ENCODE results near the gene CACNA1G. TPM values are rescaled to one million over a fixed set of nuclear protein-coding genes. Genes with fewer than 3 reads are reported as not detected.

Gene CACNA1G
- total RNA-seq, 1 donor from 2014 or later = 0.07 TPM

DNA sequence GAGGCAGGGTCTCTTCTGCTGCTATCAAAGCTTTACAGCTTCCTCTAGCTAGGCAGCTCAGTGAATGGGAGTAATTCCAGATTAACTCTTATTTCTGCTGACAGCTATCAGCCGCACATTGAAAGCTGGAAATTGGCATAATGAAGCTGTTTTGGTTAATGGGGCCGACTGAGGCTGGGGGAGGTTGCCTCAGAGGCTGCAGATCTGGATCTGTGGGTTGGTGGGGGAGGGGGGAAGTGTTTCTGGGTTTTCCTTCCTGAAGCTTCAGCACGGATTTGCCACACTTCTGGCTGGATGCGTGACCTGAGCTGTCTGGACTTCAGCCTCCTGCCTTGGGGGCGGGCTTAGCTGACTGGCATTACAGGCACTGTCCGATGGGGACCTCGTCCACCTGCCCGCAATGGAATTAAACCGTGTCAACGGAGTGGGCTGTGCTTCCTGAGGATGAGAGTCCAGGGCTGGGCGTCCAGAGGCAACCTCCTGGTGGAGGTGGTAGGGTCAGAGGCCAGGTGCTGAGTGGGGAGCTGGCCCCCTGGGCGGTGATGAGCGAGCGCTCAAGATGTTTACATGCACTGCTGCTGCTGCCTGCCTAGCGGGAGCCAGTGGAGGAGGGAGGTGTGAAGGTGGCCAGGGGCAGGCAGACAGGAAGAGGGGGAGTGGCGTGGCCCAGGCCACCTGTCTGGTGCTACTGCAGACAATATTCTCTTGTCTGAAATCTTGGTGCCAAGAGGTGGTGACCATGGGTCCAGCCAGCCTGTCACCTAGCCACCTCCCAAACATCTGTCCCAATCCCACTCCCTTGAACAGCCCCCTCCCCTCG is 67.5 kb downstream of the CACNA1G start:
- Mint-ChIP-seq H3K27ac (no peak overlapping the region), H3K9me3 (no peaks in the 10 kb centered on the region), H3K27me3 (peaks cover 46% of the 10 kb centered on the region), H3K4me1 (peaks cover 4% of the 10 kb centered on the region), H3K36me3 (ENCODE audit: low read depth) (no peaks in the 10 kb centered on the region), H3K4me3 (no peak overlapping the region)
- ChIA-PET POLR2A (interaction anchor here (0.6 kb wide), 1 partner anchor 254 kb away, joined by 3 read pairs; no protein-coding TSS in a partner anchor), CTCF (no interaction called here)
- intact Hi-C loops (cut with micrococcal nuclease) = loop anchor here (5.0 kb wide), 1 partner anchor 66 kb away; the partner anchor contains the start of gene CACNA1G
- DNase-seq (no peak), ATAC-seq (ENCODE audit: low read depth) (no peak)
- TF ChIP-seq, protein P1, sequence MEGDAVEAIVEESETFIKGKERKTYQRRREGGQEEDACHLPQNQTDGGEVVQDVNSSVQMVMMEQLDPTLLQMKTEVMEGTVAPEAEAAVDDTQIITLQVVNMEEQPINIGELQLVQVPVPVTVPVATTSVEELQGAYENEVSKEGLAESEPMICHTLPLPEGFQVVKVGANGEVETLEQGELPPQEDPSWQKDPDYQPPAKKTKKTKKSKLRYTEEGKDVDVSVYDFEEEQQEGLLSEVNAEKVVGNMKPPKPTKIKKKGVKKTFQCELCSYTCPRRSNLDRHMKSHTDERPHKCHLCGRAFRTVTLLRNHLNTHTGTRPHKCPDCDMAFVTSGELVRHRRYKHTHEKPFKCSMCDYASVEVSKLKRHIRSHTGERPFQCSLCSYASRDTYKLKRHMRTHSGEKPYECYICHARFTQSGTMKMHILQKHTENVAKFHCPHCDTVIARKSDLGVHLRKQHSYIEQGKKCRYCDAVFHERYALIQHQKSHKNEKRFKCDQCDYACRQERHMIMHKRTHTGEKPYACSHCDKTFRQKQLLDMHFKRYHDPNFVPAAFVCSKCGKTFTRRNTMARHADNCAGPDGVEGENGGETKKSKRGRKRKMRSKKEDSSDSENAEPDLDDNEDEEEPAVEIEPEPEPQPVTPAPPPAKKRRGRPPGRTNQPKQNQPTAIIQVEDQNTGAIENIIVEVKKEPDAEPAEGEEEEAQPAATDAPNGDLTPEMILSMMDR (IDR thresholded peaks at IDR 0.05) = no peak

DNA sequence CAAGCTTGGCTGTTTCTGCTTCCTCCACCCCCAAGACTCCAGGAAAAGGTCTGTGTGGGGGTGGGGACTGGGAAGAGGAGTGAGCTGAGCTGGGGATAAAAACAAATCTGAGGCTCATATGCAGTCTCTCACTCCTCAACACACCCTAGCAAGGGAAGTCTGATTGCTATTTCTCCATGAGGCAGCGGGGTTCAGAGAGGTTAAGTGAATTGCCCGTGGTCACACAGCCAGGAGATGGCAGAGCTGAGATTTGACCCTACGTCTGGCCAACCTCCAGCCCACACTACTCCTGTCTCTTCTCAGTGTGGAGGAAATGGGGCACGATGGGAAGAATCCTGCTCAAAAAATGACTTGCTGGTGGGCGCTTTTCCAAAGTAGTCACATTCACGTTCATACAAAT is 69.4 kb downstream of the CACNA1G start:
- H3K27me3 Mint-ChIP-seq = peaks cover 55% of the 10 kb centered on the region
- no peak for ATAC-seq (ENCODE audit: low read depth)

DNA sequence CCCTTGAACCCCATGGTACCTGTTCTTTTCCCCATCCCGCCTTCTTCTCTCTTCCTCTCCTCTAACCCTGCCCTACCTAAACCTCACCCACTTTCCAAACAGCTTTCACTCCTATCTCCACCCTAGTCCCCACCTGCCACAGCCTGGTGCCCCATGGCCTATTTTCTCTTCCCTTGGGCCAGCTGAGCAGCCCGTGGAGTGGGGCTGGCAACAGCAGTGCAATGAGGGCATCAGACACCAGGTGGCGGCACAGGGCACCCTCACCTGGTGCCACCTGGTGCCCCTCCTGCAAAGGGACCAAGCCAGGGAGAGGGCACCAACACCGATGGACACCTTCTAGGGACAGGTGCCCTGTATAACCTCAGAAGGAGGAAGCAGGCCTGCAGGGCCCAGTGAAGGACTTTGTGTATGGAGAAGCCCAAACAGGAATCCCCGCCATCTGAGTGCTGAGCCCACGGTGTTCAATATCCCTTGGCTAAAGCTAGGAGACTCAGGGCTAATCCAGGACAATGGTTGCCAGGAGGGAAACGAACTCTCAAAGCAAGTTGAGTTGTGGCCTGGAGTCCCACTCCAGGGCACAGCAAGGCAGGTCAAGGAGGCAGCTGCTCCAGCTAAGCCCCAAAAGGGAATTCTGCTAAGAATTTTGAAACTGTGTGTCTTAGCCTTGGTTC is 70.1 kb downstream of the CACNA1G start:
- DNase-seq (peak; percentile 45), ATAC-seq (ENCODE audit: low read depth) (peak; percentile 59)
- Mint-ChIP-seq H3K9me3 (no peaks in the 10 kb centered on the region), H3K27me3 (peaks cover 58% of the 10 kb centered on the region), H3K36me3 (ENCODE audit: low read depth) (no peaks in the 10 kb centered on the region), H3K4me1 (peaks cover 7% of the 10 kb centered on the region), H3K27ac (no peak overlapping the region), H3K4me3 (no peak overlapping the region)
- TF ChIP-seq, protein P1 (IDR thresholded peaks at IDR 0.05) = no peak
- CTCF ChIA-PET = interaction anchor here (0.9 kb wide), 1 partner anchor 14 kb away, joined by 3 read pairs; no protein-coding TSS in a partner anchor
- POLR2A ChIA-PET = interaction anchor here (0.9 kb wide), 1 partner anchor 76 kb away, joined by 3 read pairs; no protein-coding TSS in a partner anchor
- intact Hi-C loops (cut with micrococcal nuclease) = no loop called here

More for the DNA sequence above, 69.4 kb downstream of the CACNA1G start:
- Mint-ChIP-seq H3K27ac (no peak overlapping the region), H3K9me3 (no peaks in the 10 kb centered on the region), H3K4me1 (peaks cover 7% of the 10 kb centered on the region), H3K36me3 (ENCODE audit: low read depth) (no peaks in the 10 kb centered on the region), H3K4me3 (no peak overlapping the region)
- TF ChIP-seq, protein P1 (IDR thresholded peaks at IDR 0.05) = no peak
- POLR2A ChIA-PET = interaction anchor here (0.9 kb wide), 1 partner anchor 77 kb away, joined by 3 read pairs; no protein-coding TSS in a partner anchor
- no peak for DNase-seq
- CTCF ChIA-PET = interaction anchor here (0.9 kb wide), 1 partner anchor 13 kb away, joined by 3 read pairs; no protein-coding TSS in a partner anchor
- intact Hi-C loops (cut with micrococcal nuclease) = loop anchor here (5.0 kb wide), 1 partner anchor 68 kb away; the partner anchor contains the start of gene CACNA1G

DNA sequence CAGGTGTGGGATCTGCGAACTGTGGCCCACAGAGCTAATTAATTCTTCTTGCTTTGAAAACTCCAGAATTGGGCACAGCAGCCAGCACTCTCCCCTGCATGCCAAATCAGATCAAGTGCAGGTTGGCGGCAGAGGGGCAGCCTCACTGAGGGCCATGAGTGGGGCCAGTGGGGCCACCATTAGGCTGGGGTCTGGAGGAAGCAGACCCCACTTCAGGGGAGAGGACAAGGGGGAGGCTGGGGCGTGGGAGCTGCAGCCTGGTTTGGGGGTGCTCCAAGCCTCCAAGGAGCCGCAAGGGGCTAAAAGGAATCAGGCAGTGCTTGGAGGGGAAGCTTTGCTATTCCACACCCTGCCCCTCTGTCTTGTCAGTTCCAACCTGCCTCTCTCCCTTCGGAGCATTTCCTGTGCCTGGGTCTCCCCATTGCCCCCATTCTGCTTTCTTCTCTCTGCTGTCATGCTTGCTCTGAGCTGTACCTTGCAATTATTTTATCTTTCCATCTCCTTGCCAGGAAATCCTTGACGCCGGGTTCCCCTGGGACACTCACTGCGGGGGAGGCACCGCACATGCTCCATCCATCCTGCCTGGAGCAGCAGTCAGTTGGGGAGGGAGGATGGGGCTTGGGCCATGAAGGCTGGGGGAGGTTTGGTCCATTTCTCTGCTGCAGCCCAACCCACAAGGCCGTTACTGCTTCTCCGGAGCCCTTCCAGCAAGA is 70.8 kb downstream of the CACNA1G start:
- Mint-ChIP-seq H3K9me3 (no peaks in the 10 kb centered on the region), H3K4me1 (peaks cover 7% of the 10 kb centered on the region), H3K36me3 (ENCODE audit: low read depth) (no peaks in the 10 kb centered on the region), H3K4me3 (no peak overlapping the region), H3K27ac (no peak overlapping the region), H3K27me3 (peaks cover 64% of the 10 kb centered on the region)
- CTCF ChIA-PET = no interaction called here
- TF ChIP-seq, protein P1 (IDR thresholded peaks at IDR 0.05) = no peak
- POLR2A ChIA-PET = no interaction called here
- ATAC-seq (ENCODE audit: low read depth) = no peak
- intact Hi-C loops (cut with micrococcal nuclease) = no loop called here
- DNase-seq = no peak

Measured in activated B cell treated with CpG ODN at 0.5 μM for 24 hours (primary cell).